ENCODE results near the gene YIPF3.

- TF ChIP-seq CTCF (IDR thresholded peaks at IDR 0.05) (no peak), POLR2AphosphoS5 (IDR thresholded peaks at IDR 0.05; ENCODE audit: low read depth, low read length) (no peak), SIN3A (IDR thresholded peaks at IDR 0.05; ENCODE audit: borderline replicate concordance, insufficient read depth, low read depth, low read length) (no peak), REST (IDR thresholded peaks at IDR 0.05; ENCODE audit: insufficient read depth in 1 of 2, low read depth in 2 of 2, low read length in 1 of 2) (no peak)
These were observed 22.4 kb downstream of the YIPF3 start for GRCh38 chr6:43494321-43494720.
